Natural killer cell (primary cell): ENCODE measurements around the gene DNAJB5. TPM values are rescaled to one million over a fixed set of nuclear protein-coding genes. Genes with fewer than 3 reads are reported as not detected.

Source experiments
- ATAC-seq, 3 donors: fragments of 150-1000 bp in 2 of 3; fragments of 200-7000 bp in 1 of 3; cut with Tn5 transposase; 1 replicate in 1 of 3; 2 replicates in 2 of 3; pipeline ENCODE4 v1.10.0; 2021; ENCODE audit warnings: mild to moderate bottlenecking in 2 of 3, moderate library complexity in 2 of 3
- DNase-seq, 2 donors: peaks; one replicate each; pipeline versions ENCODE4 v3.0.0 to v3.0.0-alpha.2; 2013 to 2021; ENCODE audit warnings: mixed read lengths in 1 of 2
- H3K27ac ChIP-seq: one replicate; pipeline ENCODE4 v1.5.1; 2013; ENCODE audit warnings: mild to moderate bottlenecking, low read length
- H3K27me3 ChIP-seq: one replicate; pipeline ENCODE4 v1.6.1; 2013; ENCODE audit warnings: low read length; ENCODE audit not compliant: control insufficient read depth, insufficient read depth
- H3K36me3 ChIP-seq: one replicate; pipeline ENCODE4 v1.6.1; 2013; ENCODE audit warnings: low read length; ENCODE audit not compliant: control insufficient read depth, insufficient read depth
- H3K4me1 ChIP-seq: one replicate; pipeline ENCODE4 v1.6.1; 2013; ENCODE audit warnings: low read length; ENCODE audit not compliant: control insufficient read depth, insufficient read depth
- H3K4me3 ChIP-seq: one replicate; pipeline ENCODE4 v1.5.1; 2013; ENCODE audit warnings: low read length
- H3K9me3 ChIP-seq: one replicate; pipeline ENCODE4 v1.6.1; 2013; ENCODE audit warnings: low read length; ENCODE audit not compliant: control insufficient read depth, insufficient read depth
- H3K27ac Mint-ChIP-seq, 2 donors: one replicate each; pipeline ENCODE4 v1.8.0; 2022; ENCODE audit warnings: mild to moderate bottlenecking in 2 of 2, mixed read lengths in 2 of 2, moderate library complexity in 1 of 2
- H3K27me3 Mint-ChIP-seq, 2 donors: one replicate each; pipeline ENCODE4 v1.8.0; 2022; ENCODE audit warnings: low read depth in 2 of 2, mixed read lengths in 2 of 2
- H3K36me3 Mint-ChIP-seq: one replicate; pipeline ENCODE4 v1.8.0; 2022; ENCODE audit warnings: mixed read lengths
- H3K4me1 Mint-ChIP-seq, 2 donors: one replicate each; pipeline ENCODE4 v1.8.0; 2022; ENCODE audit warnings: mixed read lengths in 2 of 2
- H3K4me3 Mint-ChIP-seq: one replicate; pipeline ENCODE4 v1.8.0; 2022; ENCODE audit warnings: mild to moderate bottlenecking, moderate library complexity, mixed read lengths
- H3K9me3 Mint-ChIP-seq, 2 donors: one replicate each; pipeline ENCODE4 v1.8.0; 2022; ENCODE audit warnings: mixed read lengths in 2 of 2
- CTCF ChIP-seq: fragments of 200-600 bp; IDR thresholded peaks from one replicate; pipeline ENCODE4 v1.8.0; 2022; ENCODE audit warnings: antibody characterized with exemption
- WGBS: methylation state at CpG from one replicate; pipeline ENCODE4 v1.1.7; 2013; ENCODE audit warnings: missing lambda C conversion rate; ENCODE audit not compliant: insufficient coverage; 5-methylcytosine and 5-hydroxymethylcytosine counted together
- intact Hi-C: fragments of 100-400 bp; cut with micrococcal nuclease; formaldehyde crosslinking; loops from one replicate; pipeline ENCODE4 v1.14.2; 2022
- total RNA-seq, 4 donors: library from RNA; stranded (reverse); fragments of 120-200 nt in 1 of 4; gene quantifications; one replicate each; pipeline versions ENCODE4 v1.2.3 to v1.2.4, GENCODE V29; 2013 to 2022

DNAJB5 gene
- total RNA-seq, 3 donors from 2014 or later (not counting 1 experiment from before 2014, with no cell fraction given) = 1.1 to 2.4 (median 1.9) TPM

- ATAC-seq (no peak), DNase-seq (no peak)
- peaks cover 0 to 7% of the 10 kb centered on the region in 2 donors for H3K4me1 Mint-ChIP-seq
- H3K4me3 Mint-ChIP-seq = no peak overlapping the region
- H3K36me3 Mint-ChIP-seq = no peaks in the 10 kb centered on the region
- Histone ChIP-seq H3K4me3 (no peak overlapping the region), H3K9me3 (no peaks in the 10 kb centered on the region), H3K27me3 (no peaks in the 10 kb centered on the region), H3K27ac (no peak overlapping the region), H3K4me1 (no peaks in the 10 kb centered on the region), H3K36me3 (peaks cover 10% of the 10 kb centered on the region)
- no peak overlapping the region for H3K27ac Mint-ChIP-seq
- intact Hi-C loops = no loop called here
- no peaks in the 10 kb centered on the region for H3K27me3 Mint-ChIP-seq
- TF ChIP-seq CTCF = no peak
- H3K9me3 Mint-ChIP-seq = no peaks in the 10 kb centered on the region
- 97% methylated on average over 3 of the region's 3 CpGs for WGBS
These were observed 54.5 kb downstream of the DNAJB5 start for GRCh38 chr9:35044071-35044470.

Other genes starting within 250 kb of the DNAJB5 start
- gene PHF24, start 31.5 kb upstream of the DNAJB5 start, total RNA-seq = not detected
- 100 to 1,000 TPM; 303 to 338 (median 322) TPM for gene VCP, start 82.9 kb downstream of the DNAJB5 start, total RNA-seq
- gene FANCG, start 90.2 kb downstream of the DNAJB5 start, total RNA-seq = 10 to 100 TPM; 33.9 to 38.9 (median 35.7) TPM
- 10 to 100 TPM; 23.6 to 28.2 (median 27.7) TPM for gene PIGO, start 106.8 kb downstream of the DNAJB5 start, total RNA-seq
- gene STOML2, start 113.4 kb downstream of the DNAJB5 start, total RNA-seq = 10 to 100 TPM; 41.4 to 43.9 (median 41.6) TPM
- 10 to 100 TPM; 21.0 to 28.3 (median 23.9) TPM for gene ATOSB, start 126.1 kb downstream of the DNAJB5 start, total RNA-seq
- gene UNC13B, start 172.3 kb downstream of the DNAJB5 start, total RNA-seq = under 1 TPM; 0.21 to 0.78 (median 0.27) TPM